ENCODE measurements around the gene IFNK. TPM values are rescaled to one million over a fixed set of nuclear protein-coding genes. Genes with fewer than 3 reads are reported as not detected.

The IFNK gene
- total and polyA plus RNA-seq, 5 donors from 2014 or later: not detected

GRCh38 chr9:27558307-27558706 is 34.2 kb downstream of the IFNK start:
- Histone ChIP-seq H3K4me3 (ENCODE audit: low read depth, low read length) (no peak overlapping the region), H3K27ac (ENCODE audit: insufficient read depth, low read length, poor library complexity, severe bottlenecking) (no peak overlapping the region), H3K27me3 (ENCODE audit: control insufficient read depth, insufficient read depth, low read length) (no peaks in the 10 kb centered on the region), H3K9me3 (ENCODE audit: control insufficient read depth in 2 of 2, low read length in 2 of 2) (no peaks in the 10 kb centered on the region), H3K36me3 (ENCODE audit: control insufficient read depth, insufficient read depth, low read length) (peaks cover 55% of the 10 kb centered on the region), H3K4me1 (ENCODE audit: control insufficient read depth, insufficient read depth, low read length, poor library complexity, severe bottlenecking) (no peaks in the 10 kb centered on the region)
- Mint-ChIP-seq H3K27ac (no peak overlapping the region), H3K9me3 (no peaks in the 10 kb centered on the region), H3K4me1 (peaks cover 0 to 2% (median 1%) of the 10 kb centered on the region in 4 donors), H3K36me3 (peaks cover 26% of the 10 kb centered on the region), H3K4me3 (no peak overlapping the region), H3K27me3 (no peaks in the 10 kb centered on the region)
- ATAC-seq (ENCODE audit: low read depth in 2 of 2): no peak
- no peak for DNase-seq

GRCh38 chr9:27560457-27560856 is 36.4 kb downstream of the IFNK start:
- Histone ChIP-seq H3K4me3 (ENCODE audit: low read depth, low read length) (no peak overlapping the region), H3K9me3 (ENCODE audit: control insufficient read depth in 2 of 2, low read length in 2 of 2) (no peaks in the 10 kb centered on the region), H3K27ac (ENCODE audit: insufficient read depth, low read length, poor library complexity, severe bottlenecking) (no peak overlapping the region), H3K4me1 (ENCODE audit: control insufficient read depth, insufficient read depth, low read length, poor library complexity, severe bottlenecking) (no peaks in the 10 kb centered on the region), H3K36me3 (ENCODE audit: control insufficient read depth, insufficient read depth, low read length) (peaks cover 48% of the 10 kb centered on the region), H3K27me3 (ENCODE audit: control insufficient read depth, insufficient read depth, low read length) (no peaks in the 10 kb centered on the region)
- Mint-ChIP-seq H3K4me1 (peaks cover 0 to 16% (median 10%) of the 10 kb centered on the region in 4 donors), H3K36me3 (peaks cover 20% of the 10 kb centered on the region), H3K27me3 (no peaks in the 10 kb centered on the region), H3K9me3 (no peaks in the 10 kb centered on the region), H3K27ac (no peak overlapping the region), H3K4me3 (no peak overlapping the region)
- ATAC-seq (ENCODE audit: low read depth in 2 of 2) (no peak), DNase-seq (no peak)

- H3K36me3 ChIP-seq (ENCODE audit: control insufficient read depth, insufficient read depth, low read length): peaks cover 41% of the 10 kb centered on the region
- Mint-ChIP-seq H3K27me3 (no peaks in the 10 kb centered on the region), H3K4me1 (peaks cover 0 to 23% (median 13%) of the 10 kb centered on the region in 4 donors), H3K36me3 (peaks cover 28% of the 10 kb centered on the region), H3K27ac (peak overlapping the region in 1 of 3 donors; percentile 64), H3K9me3 (no peaks in the 10 kb centered on the region), H3K4me3 (no peak overlapping the region)
- H3K27me3 ChIP-seq (ENCODE audit: control insufficient read depth, insufficient read depth, low read length): no peaks in the 10 kb centered on the region
- ATAC-seq (ENCODE audit: low read depth in 2 of 2): no peak
- H3K4me3 ChIP-seq (ENCODE audit: low read depth, low read length): no peak overlapping the region
- H3K27ac ChIP-seq (ENCODE audit: insufficient read depth, low read length, poor library complexity, severe bottlenecking): no peak overlapping the region
- no peak for DNase-seq
- H3K4me1 ChIP-seq (ENCODE audit: control insufficient read depth, insufficient read depth, low read length, poor library complexity, severe bottlenecking): no peaks in the 10 kb centered on the region
- H3K9me3 ChIP-seq (ENCODE audit: control insufficient read depth in 2 of 2, low read length in 2 of 2): no peaks in the 10 kb centered on the region
Measured at GRCh38 chr9:27561685-27562084, 37.6 kb downstream of the IFNK start.

GRCh38 chr9:27563738-27564430 is 39.8 kb downstream of the IFNK start:
- Histone ChIP-seq H3K27ac (ENCODE audit: insufficient read depth, low read length, poor library complexity, severe bottlenecking) (no peak overlapping the region), H3K4me3 (ENCODE audit: low read depth, low read length) (no peak overlapping the region)
- H3K36me3 Mint-ChIP-seq: peaks cover 30% of the 10 kb centered on the region

GRCh38 chr9:27564670-27565069 is 40.6 kb downstream of the IFNK start:
- Histone ChIP-seq H3K36me3 (ENCODE audit: control insufficient read depth, insufficient read depth, low read length) (peaks cover 36% of the 10 kb centered on the region), H3K27ac (ENCODE audit: insufficient read depth, low read length, poor library complexity, severe bottlenecking) (no peak overlapping the region), H3K9me3 (ENCODE audit: control insufficient read depth in 2 of 2, low read length in 2 of 2) (no peaks in the 10 kb centered on the region), H3K4me1 (ENCODE audit: control insufficient read depth, insufficient read depth, low read length, poor library complexity, severe bottlenecking) (no peaks in the 10 kb centered on the region), H3K27me3 (ENCODE audit: control insufficient read depth, insufficient read depth, low read length) (no peaks in the 10 kb centered on the region), H3K4me3 (ENCODE audit: low read depth, low read length) (no peak overlapping the region)
- Mint-ChIP-seq H3K4me3 (peak overlapping the region in 1 of 4 donors; percentile 50), H3K27me3 (no peaks in the 10 kb centered on the region), H3K9me3 (no peaks in the 10 kb centered on the region), H3K4me1 (peaks cover 5 to 36% (median 15%) of the 10 kb centered on the region in 4 donors), H3K36me3 (peaks cover 30% of the 10 kb centered on the region), H3K27ac (peak overlapping the region in 1 of 3 donors; percentile 25)
- no peak for ATAC-seq (ENCODE audit: low read depth in 2 of 2)
- peak in 1 of 3 donors; percentile 16 for DNase-seq

More at GRCh38 chr9:27563738-27564430, 39.8 kb downstream of the IFNK start:
- no peaks in the 10 kb centered on the region for H3K9me3 ChIP-seq (ENCODE audit: control insufficient read depth in 2 of 2, low read length in 2 of 2)
- H3K4me3 Mint-ChIP-seq: no peak overlapping the region
- DNase-seq: no peak
- H3K4me1 ChIP-seq (ENCODE audit: control insufficient read depth, insufficient read depth, low read length, poor library complexity, severe bottlenecking): no peaks in the 10 kb centered on the region
- no peaks in the 10 kb centered on the region for H3K27me3 Mint-ChIP-seq
- no peak for ATAC-seq (ENCODE audit: low read depth in 2 of 2)
- H3K27me3 ChIP-seq (ENCODE audit: control insufficient read depth, insufficient read depth, low read length): no peaks in the 10 kb centered on the region
- H3K4me1 Mint-ChIP-seq: peaks cover 5 to 36% (median 15%) of the 10 kb centered on the region in 4 donors
- H3K27ac Mint-ChIP-seq: no peak overlapping the region
- H3K36me3 ChIP-seq (ENCODE audit: control insufficient read depth, insufficient read depth, low read length): peaks cover 36% of the 10 kb centered on the region
- no peaks in the 10 kb centered on the region for H3K9me3 Mint-ChIP-seq

- no peaks in the 10 kb centered on the region for H3K9me3 Mint-ChIP-seq
- no peak overlapping the region for H3K4me3 Mint-ChIP-seq
- H3K27me3 Mint-ChIP-seq: no peaks in the 10 kb centered on the region
- Histone ChIP-seq H3K27ac (ENCODE audit: insufficient read depth, low read length, poor library complexity, severe bottlenecking) (no peak overlapping the region), H3K4me1 (ENCODE audit: control insufficient read depth, insufficient read depth, low read length, poor library complexity, severe bottlenecking) (no peaks in the 10 kb centered on the region), H3K9me3 (ENCODE audit: control insufficient read depth in 2 of 2, low read length in 2 of 2) (no peaks in the 10 kb centered on the region), H3K4me3 (ENCODE audit: low read depth, low read length) (no peak overlapping the region), H3K27me3 (ENCODE audit: control insufficient read depth, insufficient read depth, low read length) (no peaks in the 10 kb centered on the region), H3K36me3 (ENCODE audit: control insufficient read depth, insufficient read depth, low read length) (peaks cover 33% of the 10 kb centered on the region)
- DNase-seq (no peak), ATAC-seq (ENCODE audit: low read depth in 2 of 2) (no peak)
- no peak overlapping the region for H3K27ac Mint-ChIP-seq
- H3K4me1 Mint-ChIP-seq: peaks cover 8 to 37% (median 15%) of the 10 kb centered on the region in 4 donors
- H3K36me3 Mint-ChIP-seq: peaks cover 30% of the 10 kb centered on the region
Measured at GRCh38 chr9:27565696-27566095, 41.6 kb downstream of the IFNK start.

GRCh38 chr9:27566118-27566517 is 42.0 kb downstream of the IFNK start:
- no peak overlapping the region for H3K4me3 ChIP-seq (ENCODE audit: low read depth, low read length)
- Mint-ChIP-seq H3K9me3 (no peaks in the 10 kb centered on the region), H3K36me3 (peaks cover 30% of the 10 kb centered on the region), H3K4me3 (no peak overlapping the region), H3K27me3 (no peaks in the 10 kb centered on the region), H3K4me1 (peaks cover 13 to 40% (median 15%) of the 10 kb centered on the region in 4 donors), H3K27ac (no peak overlapping the region)
- H3K36me3 ChIP-seq (ENCODE audit: control insufficient read depth, insufficient read depth, low read length): peaks cover 30% of the 10 kb centered on the region
- DNase-seq (no peak), ATAC-seq (ENCODE audit: low read depth in 2 of 2) (no peak)
- no peak overlapping the region for H3K27ac ChIP-seq (ENCODE audit: insufficient read depth, low read length, poor library complexity, severe bottlenecking)
- no peaks in the 10 kb centered on the region for H3K4me1 ChIP-seq (ENCODE audit: control insufficient read depth, insufficient read depth, low read length, poor library complexity, severe bottlenecking)
- H3K27me3 ChIP-seq (ENCODE audit: control insufficient read depth, insufficient read depth, low read length): no peaks in the 10 kb centered on the region
- no peaks in the 10 kb centered on the region for H3K9me3 ChIP-seq (ENCODE audit: control insufficient read depth in 2 of 2, low read length in 2 of 2)

- Mint-ChIP-seq H3K27ac (no peak overlapping the region), H3K9me3 (peaks cover 0 to 2% (median 0%) of the 10 kb centered on the region in 7 donors), H3K4me1 (peaks cover 14 to 56% (median 26%) of the 10 kb centered on the region in 4 donors), H3K27me3 (peaks cover 8% of the 10 kb centered on the region), H3K4me3 (no peak overlapping the region), H3K36me3 (peaks cover 25% of the 10 kb centered on the region)
- no peak for ATAC-seq (ENCODE audit: low read depth in 2 of 2)
- Histone ChIP-seq H3K27ac (ENCODE audit: insufficient read depth, low read length, poor library complexity, severe bottlenecking) (peak overlapping the region; percentile 1), H3K27me3 (ENCODE audit: control insufficient read depth, insufficient read depth, low read length) (no peaks in the 10 kb centered on the region), H3K4me3 (ENCODE audit: low read depth, low read length) (no peak overlapping the region), H3K9me3 (ENCODE audit: control insufficient read depth in 2 of 2, low read length in 2 of 2) (no peaks in the 10 kb centered on the region), H3K4me1 (ENCODE audit: control insufficient read depth, insufficient read depth, low read length, poor library complexity, severe bottlenecking) (peaks cover 6% of the 10 kb centered on the region), H3K36me3 (ENCODE audit: control insufficient read depth, insufficient read depth, low read length) (peaks cover 18% of the 10 kb centered on the region)
- DNase-seq: no peak
Measured at GRCh38 chr9:27569406-27569805, 45.3 kb downstream of the IFNK start.

Measured in CD4-positive, CD25-positive, alpha-beta regulatory T cell (primary cell).